Fibroblast of the aortic adventitia (primary cell): ENCODE results near the gene MGLL. TPM values are rescaled to one million over a fixed set of nuclear protein-coding genes. Genes with fewer than 3 reads are reported as not detected.

Experiments used
- DNase-seq: peaks from one replicate; pipeline ENCODE4 v3.0.0-alpha.2; 2010; ENCODE audit warnings: low read depth
- H3K4me3 ChIP-seq: 2 replicates; pipeline ENCODE4 v1.5.1; 2011; ENCODE audit warnings: low read depth, mild to moderate bottlenecking, control low read depth, low read length, moderate library complexity
- total RNA-seq: library from RNA; depleted of rRNA; stranded (reverse); fragments of >200 nt; gene quantifications from 2 replicates; pipeline ENCODE4 v1.2.3, GENCODE V29; 2012; ENCODE audit warnings: low replicate concordance
- TF ChIP-seq, protein P1 (sequence below): IDR thresholded peaks from 2 replicates; pipeline ENCODE4 v1.5.1; 2011; ENCODE audit warnings: mild to moderate bottlenecking, low read length, control low read depth, inconsistent platforms; ENCODE audit not compliant: insufficient read depth

Gene MGLL
- total RNA-seq, 1 donor, result 25.8 TPM

DNA sequence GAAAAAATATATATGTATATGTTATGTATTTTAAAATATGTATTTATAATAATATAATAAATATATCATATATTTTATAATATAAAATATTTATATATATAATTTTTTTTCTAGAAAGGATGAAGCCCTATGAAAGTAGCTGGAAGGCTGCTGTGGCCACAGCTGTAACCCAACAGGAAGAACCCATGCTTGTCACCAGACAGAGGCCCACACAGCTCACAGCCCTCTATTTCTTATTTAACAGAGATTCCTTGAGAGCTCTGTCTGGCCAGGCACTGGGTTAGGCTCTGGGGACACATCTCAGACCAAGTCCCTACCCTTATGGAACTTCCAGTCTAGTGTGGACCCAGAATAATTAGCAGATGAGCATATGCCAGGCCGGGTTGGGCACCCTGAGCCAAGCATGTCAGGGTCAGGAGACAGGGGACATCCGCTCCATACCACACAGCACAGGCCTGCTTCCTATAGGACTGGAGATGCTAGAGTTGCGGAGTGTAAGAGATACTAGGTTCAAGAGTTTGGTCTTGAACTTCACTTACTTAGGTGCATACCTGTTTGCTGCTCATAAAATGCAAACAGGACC lies 20.5 kb downstream of the MGLL start:
- TF ChIP-seq, protein P1, sequence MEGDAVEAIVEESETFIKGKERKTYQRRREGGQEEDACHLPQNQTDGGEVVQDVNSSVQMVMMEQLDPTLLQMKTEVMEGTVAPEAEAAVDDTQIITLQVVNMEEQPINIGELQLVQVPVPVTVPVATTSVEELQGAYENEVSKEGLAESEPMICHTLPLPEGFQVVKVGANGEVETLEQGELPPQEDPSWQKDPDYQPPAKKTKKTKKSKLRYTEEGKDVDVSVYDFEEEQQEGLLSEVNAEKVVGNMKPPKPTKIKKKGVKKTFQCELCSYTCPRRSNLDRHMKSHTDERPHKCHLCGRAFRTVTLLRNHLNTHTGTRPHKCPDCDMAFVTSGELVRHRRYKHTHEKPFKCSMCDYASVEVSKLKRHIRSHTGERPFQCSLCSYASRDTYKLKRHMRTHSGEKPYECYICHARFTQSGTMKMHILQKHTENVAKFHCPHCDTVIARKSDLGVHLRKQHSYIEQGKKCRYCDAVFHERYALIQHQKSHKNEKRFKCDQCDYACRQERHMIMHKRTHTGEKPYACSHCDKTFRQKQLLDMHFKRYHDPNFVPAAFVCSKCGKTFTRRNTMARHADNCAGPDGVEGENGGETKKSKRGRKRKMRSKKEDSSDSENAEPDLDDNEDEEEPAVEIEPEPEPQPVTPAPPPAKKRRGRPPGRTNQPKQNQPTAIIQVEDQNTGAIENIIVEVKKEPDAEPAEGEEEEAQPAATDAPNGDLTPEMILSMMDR, result no peak
- no peak for DNase-seq
- no peak overlapping the region for H3K4me3 ChIP-seq

- TF ChIP-seq, protein P1, result no peak
- no peak for DNase-seq
- H3K4me3 ChIP-seq, result no peak overlapping the region
These were observed 21.8 kb downstream of the MGLL start for GRCh38 chr3:127800508-127800907.

DNA sequence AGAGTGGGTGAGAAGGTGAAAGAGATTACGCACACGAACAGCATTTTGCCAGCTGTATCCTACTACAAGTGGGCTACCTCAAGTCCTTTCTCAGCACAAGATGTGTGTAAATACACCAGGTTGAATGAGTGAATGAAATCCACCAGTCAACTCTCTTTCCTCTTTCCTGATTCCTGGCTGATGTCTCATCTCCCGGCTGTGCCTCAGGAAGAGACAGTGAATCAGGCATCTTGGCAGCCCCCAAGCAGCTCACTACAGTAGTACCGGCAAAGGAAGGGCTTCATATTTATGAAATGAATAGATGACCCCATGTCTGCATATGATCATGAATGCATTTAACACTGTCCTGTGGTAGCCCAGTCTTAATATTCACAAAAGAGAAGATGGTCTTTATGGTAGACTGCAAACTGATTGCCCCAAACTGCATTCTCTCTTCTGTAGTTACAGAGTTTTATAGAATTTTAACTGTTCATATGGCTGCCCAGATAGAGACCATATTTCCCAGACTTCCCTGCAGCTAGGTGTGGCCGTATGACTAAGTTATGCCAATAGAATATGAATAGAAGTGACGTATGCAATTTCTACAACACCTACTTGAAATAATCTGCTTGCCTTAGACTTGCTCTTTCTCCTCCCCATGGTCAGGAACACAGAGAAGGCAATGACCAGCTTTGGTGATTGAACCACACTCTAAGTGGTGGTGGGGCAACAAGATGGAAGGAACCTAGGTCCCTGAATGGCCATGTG lies 22.7 kb downstream of the MGLL start:
- DNase-seq, result peak; percentile 84
- TF ChIP-seq, protein P1, result no peak
- no peak overlapping the region for H3K4me3 ChIP-seq

- no peak overlapping the region for H3K4me3 ChIP-seq
- TF ChIP-seq, protein P1, result no peak
- DNase-seq, result no peak
These were observed 23.6 kb downstream of the MGLL start for GRCh38 chr3:127798716-127799115.

DNA sequence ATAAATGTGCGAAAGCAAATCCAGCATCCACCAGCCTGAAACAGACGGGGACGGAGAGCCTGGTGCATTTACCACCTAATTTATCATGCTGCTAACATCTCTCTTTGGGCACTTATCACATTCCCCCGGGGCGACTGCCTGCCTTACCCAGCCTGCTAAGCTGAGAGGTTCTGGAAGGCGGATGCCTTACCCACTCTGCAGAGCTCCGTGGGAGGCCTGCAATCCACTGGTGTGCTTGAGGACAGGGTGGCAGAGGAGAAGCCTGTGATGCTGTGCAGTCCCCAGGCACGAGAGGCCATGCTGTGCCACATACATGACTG lies 25.5 kb downstream of the MGLL start:
- TF ChIP-seq, protein P1, result no peak
- H3K4me3 ChIP-seq, result no peak overlapping the region
- no peak for DNase-seq

DNA sequence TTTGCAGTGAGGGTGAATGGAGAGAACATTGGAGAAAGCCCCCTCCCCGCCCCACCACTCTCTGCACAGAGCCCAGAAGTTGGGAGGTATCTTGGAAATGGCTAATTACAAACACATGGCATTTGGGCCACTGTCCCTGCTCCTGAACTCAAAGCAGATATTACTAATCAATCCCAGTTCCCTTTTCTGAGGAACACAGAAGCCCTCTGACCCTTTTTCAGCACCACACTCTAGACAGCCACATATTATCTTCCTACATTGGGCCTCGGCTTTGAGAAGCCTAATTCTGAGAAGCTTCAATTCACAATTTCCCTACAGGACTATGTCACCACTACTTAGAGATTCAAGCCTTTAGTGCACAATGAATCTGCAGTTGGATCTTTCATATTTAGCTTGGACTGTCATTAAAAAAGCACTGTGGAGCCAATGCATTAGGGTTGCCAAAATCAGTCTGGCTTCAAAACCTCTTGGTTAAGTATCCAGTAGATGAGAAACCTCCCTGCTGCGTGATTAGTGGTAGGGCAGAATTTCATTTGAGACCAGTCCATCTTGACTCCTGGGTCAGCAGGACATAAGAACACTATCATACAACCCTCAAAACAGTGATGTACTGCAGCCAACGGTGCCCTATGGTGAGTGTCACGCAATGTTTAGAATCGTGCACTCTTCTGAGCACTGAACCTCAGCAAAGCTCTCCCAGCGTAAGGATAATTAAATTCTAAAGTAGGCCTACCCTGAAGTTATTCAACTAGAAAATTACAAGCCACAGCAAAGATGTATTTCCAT lies 26.1 kb downstream of the MGLL start:
- no peak for DNase-seq
- no peak overlapping the region for H3K4me3 ChIP-seq
- TF ChIP-seq, protein P1, result no peak
